A673 (cell line): ENCODE measurements around the gene MIA2. TPM values are rescaled to one million over a fixed set of nuclear protein-coding genes. Genes with fewer than 3 reads are reported as not detected.

Experiments used
- BruUV-seq: library from RNA; stranded (reverse); fragments of 400-500 nt; replicated peaks from 2 replicates; lab custom pipeline; 2021; lab: Mats Ljungman, UMichigan
- CTCF ChIA-PET: fragments of 300-600 bp; sonication (Branson Sonifier 250); formaldehyde crosslinking; loops from one replicate; lab custom pipeline; 2022; ENCODE audit warnings: antibody characterized with exemption; lab: Charles Lee
- POLR2A ChIA-PET: fragments of 300-600 bp; sonication (Branson Sonifier 250); formaldehyde crosslinking; loops from one replicate; lab custom pipeline; 2022; ENCODE audit warnings: antibody characterized with exemption; ENCODE audit not compliant: low non-redundant PET; lab: Charles Lee
- DNase-seq: peaks from one replicate; pipeline ENCODE4 v3.0.0-alpha.2; 2015; ENCODE audit warnings: low spot score
- H3K27ac ChIP-seq: fragments of 200-600 bp; sonication (generic); 2 replicates; pipeline ENCODE4 v1.5.1; 2016; ENCODE audit warnings: mixed run types, low read depth, mild to moderate bottlenecking, mixed read lengths, antibody characterized with exemption, low read length; ENCODE audit not compliant: poor library complexity, severe bottlenecking
- H3K27me3 ChIP-seq: fragments of 200-600 bp; sonication (generic); replicated peaks from 2 replicates; pipeline ENCODE4 v1.6.1; 2017; ENCODE audit warnings: mixed run types, low read depth, mild to moderate bottlenecking, mixed read lengths, antibody characterized with exemption, low read length; ENCODE audit not compliant: insufficient read depth, poor library complexity
- H3K36me3 ChIP-seq: fragments of 200-600 bp; sonication (generic); 2 replicates; pipeline ENCODE4 v1.6.1; 2016; ENCODE audit warnings: mixed run types, mild to moderate bottlenecking, mixed read lengths, antibody characterized with exemption, low read length; ENCODE audit not compliant: insufficient read depth, poor library complexity, severe bottlenecking
- H3K4me1 ChIP-seq: fragments of 200-600 bp; sonication (generic); 2 replicates; pipeline ENCODE4 v1.6.1; 2017; ENCODE audit warnings: mixed run types, mild to moderate bottlenecking, mixed read lengths, antibody characterized with exemption, low read length; ENCODE audit not compliant: insufficient read depth, poor library complexity, severe bottlenecking
- H3K4me3 ChIP-seq: fragments of 200-600 bp; sonication (generic); 2 replicates; pipeline ENCODE4 v1.5.1; 2016; ENCODE audit warnings: low read depth, mixed run types, mild to moderate bottlenecking, mixed read lengths, low read length; ENCODE audit not compliant: poor library complexity, severe bottlenecking
- H3K9me3 ChIP-seq: fragments of 200-600 bp; sonication (generic); 2 replicates; pipeline ENCODE4 v1.6.1; 2016; ENCODE audit warnings: mixed run types, low read depth, mild to moderate bottlenecking, mixed read lengths, antibody characterized with exemption, low read length; ENCODE audit not compliant: poor library complexity, severe bottlenecking
- EZH2 ChIP-seq: fragments of 200-600 bp; sonication (generic); IDR thresholded peaks from 2 replicates; pipeline ENCODE4 v1.6.1; 2017; ENCODE audit warnings: borderline replicate concordance, low read depth, mild to moderate bottlenecking, mixed read lengths, antibody characterized with exemption, low read length; ENCODE audit not compliant: poor library complexity, severe bottlenecking
- intact Hi-C: fragments of 100-400 bp; cut with micrococcal nuclease; formaldehyde crosslinking; loops from one replicate; pipeline ENCODE4 v1.10.0; 2022; ENCODE audit not compliant: unreplicated experiment
- total RNA-seq: library from RNA; stranded (reverse); gene quantifications from 2 replicates; pipeline ENCODE4 v1.2.3, GENCODE V29; 2021
- TF ChIP-seq, protein P1 (sequence below): fragments of 300-800, 200-600 bp; sonication (generic); conservative IDR thresholded peaks from 2 replicates; pipeline ENCODE4 v1.5.1; 2017; ENCODE audit warnings: low read depth, mild to moderate bottlenecking, antibody characterized with exemption, low read length, moderate library complexity, mixed read lengths

Gene MIA2
- total RNA-seq, 1 experiment from 2014 or later, result 16.7 TPM

DNA sequence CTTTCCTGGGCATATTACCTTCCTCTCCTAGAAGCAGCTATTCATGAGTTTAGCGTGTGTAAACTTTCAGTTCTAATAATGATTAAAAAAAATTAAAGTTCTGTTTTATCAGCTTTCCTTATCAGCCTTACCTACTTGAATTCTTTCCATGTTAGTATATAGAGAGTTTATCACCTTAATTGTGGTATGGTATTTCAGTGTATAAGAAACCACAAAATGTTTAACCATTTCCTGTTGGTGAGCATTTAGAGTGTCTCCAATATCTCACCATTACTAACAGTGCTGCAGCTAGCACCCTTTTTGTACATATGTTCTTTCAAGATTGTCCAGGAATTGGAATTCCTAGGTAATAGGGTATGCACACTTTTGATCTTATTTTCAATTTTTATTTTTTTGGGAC lies 109.1 kb downstream of the MIA2 start:
- Histone ChIP-seq H3K27me3 (no peaks in the 10 kb centered on the region), H3K27ac (no peak overlapping the region), H3K4me3 (no peak overlapping the region), H3K9me3 (no peaks in the 10 kb centered on the region), H3K4me1 (no peaks in the 10 kb centered on the region), H3K36me3 (no peaks in the 10 kb centered on the region)
- intact Hi-C loops, result no loop called here
- ChIA-PET POLR2A (no interaction called here), CTCF (no interaction called here)
- BruUV-seq, result no TSS peak
- DNase-seq, result no peak
- TF ChIP-seq, protein P1, sequence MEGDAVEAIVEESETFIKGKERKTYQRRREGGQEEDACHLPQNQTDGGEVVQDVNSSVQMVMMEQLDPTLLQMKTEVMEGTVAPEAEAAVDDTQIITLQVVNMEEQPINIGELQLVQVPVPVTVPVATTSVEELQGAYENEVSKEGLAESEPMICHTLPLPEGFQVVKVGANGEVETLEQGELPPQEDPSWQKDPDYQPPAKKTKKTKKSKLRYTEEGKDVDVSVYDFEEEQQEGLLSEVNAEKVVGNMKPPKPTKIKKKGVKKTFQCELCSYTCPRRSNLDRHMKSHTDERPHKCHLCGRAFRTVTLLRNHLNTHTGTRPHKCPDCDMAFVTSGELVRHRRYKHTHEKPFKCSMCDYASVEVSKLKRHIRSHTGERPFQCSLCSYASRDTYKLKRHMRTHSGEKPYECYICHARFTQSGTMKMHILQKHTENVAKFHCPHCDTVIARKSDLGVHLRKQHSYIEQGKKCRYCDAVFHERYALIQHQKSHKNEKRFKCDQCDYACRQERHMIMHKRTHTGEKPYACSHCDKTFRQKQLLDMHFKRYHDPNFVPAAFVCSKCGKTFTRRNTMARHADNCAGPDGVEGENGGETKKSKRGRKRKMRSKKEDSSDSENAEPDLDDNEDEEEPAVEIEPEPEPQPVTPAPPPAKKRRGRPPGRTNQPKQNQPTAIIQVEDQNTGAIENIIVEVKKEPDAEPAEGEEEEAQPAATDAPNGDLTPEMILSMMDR, result no peak
- no peak for TF ChIP-seq EZH2

DNA sequence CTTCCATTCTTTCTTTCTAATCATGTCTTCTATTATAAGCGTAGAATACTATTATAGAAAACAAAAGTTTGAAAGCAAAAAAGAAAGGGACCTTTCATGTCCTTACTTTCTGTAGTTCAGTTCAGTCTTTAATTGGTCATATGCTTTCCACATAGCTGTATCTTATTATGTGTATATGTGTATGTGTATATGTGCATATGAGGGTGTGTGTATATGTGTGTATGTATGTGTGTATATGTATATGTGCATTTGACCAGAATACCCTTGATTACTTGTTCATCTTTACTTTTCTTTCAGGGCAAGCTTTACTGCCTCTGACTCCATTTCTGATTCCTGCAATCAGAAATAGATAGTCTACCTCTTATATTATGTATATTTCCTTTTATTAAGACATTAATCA lies 109.9 kb downstream of the MIA2 start:
- ChIA-PET CTCF (no interaction called here), POLR2A (no interaction called here)
- H3K9me3 ChIP-seq, result no peaks in the 10 kb centered on the region
- H3K4me3 ChIP-seq, result no peak overlapping the region
- H3K36me3 ChIP-seq, result no peaks in the 10 kb centered on the region
- intact Hi-C loops, result no loop called here
- no peaks in the 10 kb centered on the region for H3K27me3 ChIP-seq
- no TSS peak for BruUV-seq
- no peaks in the 10 kb centered on the region for H3K4me1 ChIP-seq
- DNase-seq, result no peak
- TF ChIP-seq, protein P1, result no peak
- TF ChIP-seq EZH2, result no peak
- no peak overlapping the region for H3K27ac ChIP-seq

DNA sequence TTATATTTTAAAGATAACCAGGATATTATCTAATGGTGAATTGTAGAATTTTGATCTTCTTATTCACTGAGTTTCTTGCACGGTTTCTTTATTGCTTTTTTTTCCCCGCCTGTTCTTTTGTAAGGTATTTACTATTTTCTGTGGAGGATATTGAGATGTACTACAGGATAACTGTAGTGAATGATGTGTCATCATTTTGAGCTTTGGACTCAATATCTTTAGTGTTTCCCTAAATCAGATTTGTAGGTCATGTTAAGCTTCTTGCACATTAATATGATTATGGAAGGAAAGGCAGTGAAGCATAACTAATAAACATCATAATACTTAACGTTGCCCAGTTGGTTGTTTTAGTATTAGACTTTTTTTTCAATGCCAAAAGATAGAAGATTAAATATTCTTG lies 117.2 kb downstream of the MIA2 start:
- no peaks in the 10 kb centered on the region for H3K9me3 ChIP-seq
- no peak overlapping the region for H3K27ac ChIP-seq
- intact Hi-C loops, result no loop called here
- no peaks in the 10 kb centered on the region for H3K4me1 ChIP-seq
- TF ChIP-seq EZH2, result no peak
- TF ChIP-seq, protein P1, result no peak
- no TSS peak for BruUV-seq
- H3K4me3 ChIP-seq, result no peak overlapping the region
- ChIA-PET CTCF (no interaction called here), POLR2A (no interaction called here)
- DNase-seq, result no peak
- peaks cover 8% of the 10 kb centered on the region for H3K36me3 ChIP-seq
- no peaks in the 10 kb centered on the region for H3K27me3 ChIP-seq
